Stimulated activated CD8-positive, alpha-beta memory T cell treated with anti-CD3 and anti-CD28 coated beads, Interleukin-12 subunit alpha, Interleukin-12 subunit beta, amount 100 ng/mL, for 24 hours (primary cell): ENCODE measurements around the gene DRC7.
"Not testable (repeated sequence)": the region's sequence is repeated elsewhere in the genome, so short reads cannot be mapped to it uniquely, and the experiment has no call there.

ENCODE experiments used
- DNase-seq: peaks from one replicate; pipeline ENCODE4 v3.0.0-alpha.2; 2020; ENCODE audit errors: extremely low read depth

The DRC7 gene

DNA sequence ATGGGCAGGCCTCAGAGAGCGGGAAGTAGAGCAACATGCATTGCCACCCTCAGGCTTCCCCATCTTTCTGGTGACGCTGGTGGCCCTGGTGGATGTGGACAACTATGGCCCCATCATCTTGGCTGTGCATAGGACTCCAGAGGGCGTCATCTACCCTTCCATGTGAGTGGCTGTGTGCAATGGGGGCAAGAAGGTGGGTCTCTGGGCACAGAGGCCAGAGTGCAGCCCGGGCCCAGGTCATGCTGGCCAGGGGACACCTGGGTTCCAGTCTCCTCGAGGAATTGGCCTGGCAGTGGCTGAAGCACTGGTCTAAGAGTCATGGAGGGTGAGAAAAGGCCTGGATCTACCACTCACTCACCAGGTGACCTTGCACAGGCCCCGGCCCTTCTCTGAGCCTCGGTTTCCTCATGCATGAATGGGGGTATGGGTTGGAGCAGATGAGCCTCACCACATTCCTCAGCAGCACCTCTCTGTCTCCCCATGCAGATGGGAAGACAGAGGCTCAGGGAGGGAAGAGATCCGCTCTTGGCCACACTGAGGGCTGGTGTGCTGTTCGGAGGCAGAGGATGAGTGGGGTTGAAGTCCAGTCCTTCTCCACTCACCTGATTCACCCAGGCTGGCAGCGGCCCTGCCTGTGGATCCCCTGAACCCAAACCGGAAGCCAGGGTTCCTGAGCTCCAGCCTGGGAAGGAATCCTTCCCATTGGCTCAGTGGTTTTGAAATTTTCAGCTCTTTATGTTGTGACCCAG is 33.7 kb upstream of the DRC7 start:
- no peak for DNase-seq

DNA sequence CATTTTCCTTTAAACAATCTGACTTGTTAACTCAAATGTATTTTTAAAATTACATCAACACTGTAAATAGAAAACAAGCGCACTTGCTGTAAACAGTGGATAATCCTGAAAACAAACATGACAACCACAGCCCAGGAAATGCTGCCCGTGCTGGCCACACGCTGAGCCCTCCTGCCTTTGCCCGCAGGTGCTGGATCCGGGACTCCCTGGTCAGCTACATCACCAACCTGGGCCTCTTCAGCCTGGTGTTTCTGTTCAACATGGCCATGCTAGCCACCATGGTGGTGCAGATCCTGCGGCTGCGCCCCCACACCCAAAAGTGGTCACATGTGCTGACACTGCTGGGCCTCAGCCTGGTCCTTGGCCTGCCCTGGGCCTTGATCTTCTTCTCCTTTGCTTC is 33.1 kb upstream of the DRC7 start:
- DNase-seq: no peak

DNA sequence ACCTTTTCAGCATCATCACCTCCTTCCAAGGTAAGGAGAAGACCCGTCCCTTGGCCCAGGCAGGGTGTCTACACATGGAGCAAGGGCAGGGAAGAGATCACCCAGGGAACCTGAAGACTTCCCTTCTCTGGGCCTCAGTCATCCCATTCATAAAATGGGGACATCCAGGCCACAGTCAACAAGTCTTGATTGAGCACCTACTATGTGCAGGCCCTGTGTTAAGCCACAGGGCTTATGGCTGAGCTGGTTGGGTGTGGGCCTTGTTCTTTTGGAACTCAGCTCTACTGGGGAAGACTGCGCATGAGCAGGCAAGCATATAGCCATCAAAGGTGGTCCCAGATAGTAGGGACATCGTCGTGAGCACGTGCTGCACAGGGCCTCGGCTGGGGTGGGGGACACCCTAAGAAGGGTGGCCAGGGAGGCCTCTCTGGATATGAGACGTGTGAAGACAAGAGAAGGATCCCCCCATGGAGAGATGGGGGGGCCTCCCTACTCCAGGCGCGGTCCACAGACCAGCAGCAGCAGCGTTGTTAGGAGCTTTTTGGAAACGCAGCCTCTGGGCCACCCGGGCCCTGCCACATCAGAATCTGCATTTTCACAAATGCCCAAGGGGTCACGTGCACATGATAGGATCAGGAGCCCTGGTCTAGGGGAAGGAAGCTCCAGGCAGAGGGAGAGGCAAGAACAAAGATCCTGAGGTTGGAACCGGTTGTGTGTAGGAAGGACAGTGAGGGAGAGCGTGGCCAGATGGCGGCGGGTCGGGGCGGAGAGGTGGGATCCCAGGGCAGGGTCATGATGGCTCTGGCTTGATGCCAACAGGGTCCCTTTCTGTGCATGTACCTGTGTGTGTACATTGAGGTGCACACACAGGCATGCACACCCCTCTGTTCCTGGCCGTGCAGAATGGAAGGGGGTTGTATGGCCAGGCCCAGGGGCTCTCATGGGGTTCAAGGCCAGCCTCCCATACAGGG is 32.4 kb upstream of the DRC7 start:
- DNase-seq: no peak

DNA sequence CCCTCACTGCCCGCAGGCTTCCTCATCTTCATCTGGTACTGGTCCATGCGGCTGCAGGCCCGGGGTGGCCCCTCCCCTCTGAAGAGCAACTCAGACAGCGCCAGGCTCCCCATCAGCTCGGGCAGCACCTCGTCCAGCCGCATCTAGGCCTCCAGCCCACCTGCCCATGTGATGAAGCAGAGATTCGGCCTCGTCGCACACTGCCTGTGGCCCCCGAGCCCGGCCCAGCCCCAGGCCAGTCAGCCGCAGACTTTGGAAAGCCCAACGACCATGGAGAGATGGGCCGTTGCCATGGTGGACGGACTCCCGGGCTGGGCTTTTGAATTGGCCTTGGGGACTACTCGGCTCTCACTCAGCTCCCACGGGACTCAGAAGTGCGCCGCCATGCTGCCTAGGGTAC is 31.2 kb upstream of the DRC7 start:
- DNase-seq: no peak

DNA sequence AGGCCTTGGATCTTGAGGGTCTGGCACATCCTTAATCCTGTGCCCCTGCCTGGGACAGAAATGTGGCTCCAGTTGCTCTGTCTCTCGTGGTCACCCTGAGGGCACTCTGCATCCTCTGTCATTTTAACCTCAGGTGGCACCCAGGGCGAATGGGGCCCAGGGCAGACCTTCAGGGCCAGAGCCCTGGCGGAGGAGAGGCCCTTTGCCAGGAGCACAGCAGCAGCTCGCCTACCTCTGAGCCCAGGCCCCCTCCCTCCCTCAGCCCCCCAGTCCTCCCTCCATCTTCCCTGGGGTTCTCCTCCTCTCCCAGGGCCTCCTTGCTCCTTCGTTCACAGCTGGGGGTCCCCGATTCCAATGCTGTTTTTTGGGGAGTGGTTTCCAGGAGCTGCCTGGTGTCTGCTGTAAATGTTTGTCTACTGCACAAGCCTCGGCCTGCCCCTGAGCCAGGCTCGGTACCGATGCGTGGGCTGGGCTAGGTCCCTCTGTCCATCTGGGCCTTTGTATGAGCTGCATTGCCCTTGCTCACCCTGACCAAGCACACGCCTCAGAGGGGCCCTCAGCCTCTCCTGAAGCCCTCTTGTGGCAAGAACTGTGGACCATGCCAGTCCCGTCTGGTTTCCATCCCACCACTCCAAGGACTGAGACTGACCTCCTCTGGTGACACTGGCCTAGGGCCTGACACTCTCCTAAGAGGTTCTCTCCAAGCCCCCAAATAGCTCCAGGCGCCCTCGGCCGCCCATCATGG is 30.5 kb upstream of the DRC7 start:
- DNase-seq: no peak

DNA sequence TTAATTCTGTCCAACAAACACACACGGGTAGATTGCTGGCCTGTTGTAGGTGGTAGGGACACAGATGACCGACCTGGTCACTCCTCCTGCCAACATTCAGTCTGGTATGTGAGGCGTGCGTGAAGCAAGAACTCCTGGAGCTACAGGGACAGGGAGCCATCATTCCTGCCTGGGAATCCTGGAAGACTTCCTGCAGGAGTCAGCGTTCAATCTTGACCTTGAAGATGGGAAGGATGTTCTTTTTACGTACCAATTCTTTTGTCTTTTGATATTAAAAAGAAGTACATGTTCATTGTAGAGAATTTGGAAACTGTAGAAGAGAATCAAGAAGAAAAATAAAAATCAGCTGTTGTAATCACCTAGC is 30.0 kb upstream of the DRC7 start:
- no peak for DNase-seq

DNA sequence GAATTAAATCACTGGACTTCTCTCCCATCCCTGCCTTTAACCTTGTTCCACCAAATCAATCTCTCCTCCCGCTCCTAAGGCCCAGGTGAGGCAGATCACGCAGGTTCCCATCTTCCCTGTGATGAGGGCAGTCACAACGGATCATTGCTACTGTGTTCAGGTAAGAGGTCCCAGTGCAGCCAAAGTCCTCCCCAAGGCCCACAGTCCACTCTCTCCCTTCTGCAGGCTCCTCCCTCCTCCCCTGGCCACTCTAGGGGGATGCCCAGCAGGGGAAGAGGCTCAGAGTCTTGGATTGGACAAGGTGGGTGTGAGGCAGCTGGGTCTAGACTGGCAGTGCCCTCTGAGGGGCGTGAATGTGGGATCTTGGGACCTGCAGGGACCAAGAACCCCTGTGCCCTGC is 29.1 kb upstream of the DRC7 start:
- DNase-seq: no peak

DNA sequence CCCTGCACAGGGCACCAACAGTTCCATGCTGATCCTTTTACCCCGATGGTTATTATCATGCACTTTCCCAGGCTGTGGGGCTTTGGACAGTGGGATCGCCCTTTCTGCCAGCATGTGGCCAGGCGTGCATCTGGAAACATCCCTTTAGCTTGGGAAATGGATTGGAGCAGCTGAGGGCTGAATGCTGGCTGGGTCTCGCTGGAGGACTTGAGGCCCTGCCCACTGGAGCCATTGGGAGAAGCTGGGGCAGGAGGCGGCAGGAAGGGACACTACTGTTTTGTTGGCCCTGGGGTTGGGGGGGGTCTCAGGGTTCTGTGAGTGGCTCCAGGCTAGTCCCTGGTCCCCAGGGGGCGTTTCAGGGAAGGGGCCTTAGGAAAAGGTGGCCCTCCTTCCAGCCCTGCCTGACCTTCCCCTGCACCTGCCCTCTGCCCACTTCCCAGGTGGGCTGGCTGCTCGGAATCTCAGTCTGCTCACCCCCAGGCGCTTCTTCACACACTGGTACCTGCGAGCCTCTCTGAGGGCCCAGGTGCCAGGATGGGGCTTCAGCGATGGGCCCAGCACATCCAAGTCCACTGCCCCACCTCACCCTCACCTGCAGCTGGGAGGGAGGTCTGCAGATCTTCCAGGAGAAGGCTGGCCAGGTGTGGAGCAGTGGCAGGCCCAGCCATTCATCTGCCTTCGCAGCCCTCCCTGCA is 28.1 kb upstream of the DRC7 start:
- no peak for DNase-seq

DNA sequence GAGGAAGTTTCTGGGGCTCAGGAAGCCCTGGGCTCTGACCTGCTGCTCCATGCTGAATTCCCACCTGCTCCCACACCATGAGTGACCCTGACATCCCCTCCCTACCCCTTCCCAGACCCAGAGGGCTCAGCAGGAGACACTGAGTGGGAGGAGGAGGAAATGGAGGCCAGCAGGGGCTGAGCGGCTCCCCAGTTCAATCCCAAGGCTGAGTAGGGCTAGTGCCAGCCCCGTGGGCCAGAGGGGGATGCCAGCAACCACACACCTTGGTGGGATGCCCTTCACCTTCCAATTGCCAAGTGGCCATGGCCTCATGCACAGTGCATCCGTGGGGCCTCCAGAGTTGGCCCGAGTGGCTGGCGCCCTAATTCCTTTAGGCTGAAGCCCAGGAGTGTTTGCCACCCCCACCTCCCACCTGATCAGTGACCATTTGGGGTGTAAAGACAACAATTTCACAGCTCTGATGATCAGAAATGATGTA is 27.5 kb upstream of the DRC7 start:
- no peak for DNase-seq

DNA sequence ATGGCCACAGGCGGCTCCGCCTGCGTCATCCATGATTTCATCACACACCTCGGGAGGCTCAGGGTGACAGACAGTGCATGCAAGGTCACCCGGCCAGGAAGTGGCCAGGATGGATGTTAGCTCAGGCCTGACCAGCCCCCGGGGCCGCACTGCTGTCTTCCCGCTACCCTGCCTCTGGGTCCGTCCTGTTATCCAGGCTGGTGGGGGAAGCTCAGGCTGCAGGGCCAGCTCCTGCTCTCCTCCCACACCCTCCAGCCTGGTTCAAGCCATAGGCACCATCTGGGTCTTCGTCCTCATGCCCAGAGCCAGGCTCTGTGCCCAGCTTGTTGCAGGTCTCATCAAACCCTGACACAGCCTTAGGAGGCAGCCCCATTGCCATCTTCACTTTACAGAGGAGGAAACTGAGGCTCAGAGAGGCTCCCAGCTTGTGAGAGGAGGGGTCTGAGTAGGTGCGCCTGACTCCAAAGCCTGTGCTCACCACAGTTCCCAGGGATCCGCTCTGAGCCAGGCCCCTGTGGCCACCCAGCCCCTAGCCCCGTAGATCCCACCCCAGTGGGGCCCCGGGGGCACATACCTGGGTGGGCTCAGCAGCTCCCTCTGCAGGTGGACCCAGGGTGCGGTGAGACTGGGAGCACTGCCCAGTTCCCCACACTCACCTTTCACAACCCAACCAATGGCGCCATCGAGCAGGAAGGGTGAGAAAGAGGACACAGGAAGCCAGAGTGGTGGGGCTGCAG is 26.9 kb upstream of the DRC7 start:
- DNase-seq: no peak

DNA sequence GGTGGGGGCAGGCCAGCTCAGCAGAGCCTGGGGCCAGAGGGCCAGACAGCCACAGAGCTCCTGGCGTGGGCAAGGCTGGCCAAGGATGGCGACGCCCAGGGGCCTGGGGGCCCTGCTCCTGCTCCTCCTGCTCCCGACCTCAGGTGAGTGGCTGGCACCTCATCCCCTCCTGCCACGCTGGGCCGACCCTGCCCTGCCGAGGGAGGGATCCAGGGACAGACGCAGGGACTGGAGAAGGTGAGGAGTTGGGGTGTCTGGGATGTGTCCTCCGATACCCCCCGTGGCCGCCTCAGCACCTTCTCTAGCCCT is 26.4 kb upstream of the DRC7 start, which contains the start of gene ADGRG3:
ADGRG3 (plus strand) TSS at position 44 of the 309 bp plus-strand sequence; CDS start at position 86, 42 bp downstream.
- no peak for DNase-seq

DNA sequence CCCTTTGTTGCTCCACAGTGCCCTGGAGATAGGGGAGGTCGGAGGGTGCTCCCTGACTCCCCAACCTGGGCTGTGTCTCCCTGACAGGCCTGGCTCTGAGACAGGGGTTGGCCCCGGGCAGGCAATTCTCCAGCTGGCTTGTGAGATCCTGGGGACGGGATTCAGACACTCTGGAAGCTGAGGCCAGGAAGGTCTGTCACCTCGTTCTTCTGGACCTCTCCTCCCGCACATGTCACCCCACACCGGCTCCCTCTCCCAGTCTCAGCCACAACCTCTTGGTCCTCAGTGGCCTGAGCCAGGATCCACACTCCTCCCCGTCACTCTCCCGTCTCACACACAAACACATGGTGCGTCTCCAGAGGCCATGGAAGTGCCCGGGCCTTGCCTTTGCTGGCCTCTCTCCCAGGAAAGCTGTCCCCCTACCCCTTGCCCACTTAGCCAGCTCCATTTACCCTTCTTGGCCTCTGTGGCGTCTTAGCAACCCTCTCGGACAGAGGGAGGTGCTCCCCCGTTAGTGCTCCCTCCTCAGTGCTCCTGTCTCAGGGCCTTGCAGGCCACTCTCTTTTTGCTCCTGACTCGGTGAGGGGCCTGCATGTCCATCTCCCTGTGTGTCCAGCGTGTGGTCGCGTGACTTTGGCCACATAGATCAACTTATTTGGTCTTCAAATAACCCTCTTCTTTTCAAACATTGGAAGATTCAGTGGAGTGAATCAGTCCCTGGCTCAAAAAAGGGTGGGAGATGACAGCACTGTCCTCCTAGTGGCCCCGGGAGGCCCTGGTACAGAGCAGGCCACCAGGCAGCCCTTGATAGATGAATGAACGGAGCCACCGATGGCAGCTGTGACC is 25.8 kb upstream of the DRC7 start:
- DNase-seq: no peak

DNA sequence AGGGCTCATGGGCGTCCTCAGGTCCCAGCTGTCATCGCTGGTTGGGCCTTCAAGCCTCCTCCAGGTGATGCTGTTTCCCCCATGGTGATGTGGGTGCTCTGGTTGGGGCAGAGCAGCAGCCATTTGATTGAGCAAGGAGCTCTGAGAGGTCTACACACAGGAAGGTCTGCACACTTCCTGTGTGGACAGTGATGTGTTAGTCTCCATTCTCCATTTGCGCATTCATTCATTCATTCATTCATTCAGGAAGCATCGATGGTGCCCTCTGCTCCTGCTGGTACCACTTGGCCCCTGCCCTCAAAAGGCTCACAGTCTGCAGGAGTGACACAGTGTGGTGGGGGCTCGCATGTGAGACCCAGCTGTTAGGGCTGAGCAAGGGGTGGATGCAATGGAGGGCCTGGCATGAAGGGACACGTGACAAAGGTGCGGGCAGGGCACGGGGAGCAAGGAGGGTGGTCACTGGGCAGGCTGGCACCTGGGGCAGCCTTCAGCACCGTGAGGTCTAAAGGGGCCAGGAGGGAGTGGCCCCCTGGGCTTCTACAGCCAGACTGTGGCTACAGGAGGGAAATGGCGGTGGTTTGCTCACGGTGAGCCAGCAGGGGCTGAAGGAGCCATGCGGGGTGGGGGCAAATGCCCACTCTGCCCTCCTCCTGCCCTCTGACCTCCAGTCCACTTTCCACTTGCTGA is 25.0 kb upstream of the DRC7 start:
- no peak for DNase-seq

DNA sequence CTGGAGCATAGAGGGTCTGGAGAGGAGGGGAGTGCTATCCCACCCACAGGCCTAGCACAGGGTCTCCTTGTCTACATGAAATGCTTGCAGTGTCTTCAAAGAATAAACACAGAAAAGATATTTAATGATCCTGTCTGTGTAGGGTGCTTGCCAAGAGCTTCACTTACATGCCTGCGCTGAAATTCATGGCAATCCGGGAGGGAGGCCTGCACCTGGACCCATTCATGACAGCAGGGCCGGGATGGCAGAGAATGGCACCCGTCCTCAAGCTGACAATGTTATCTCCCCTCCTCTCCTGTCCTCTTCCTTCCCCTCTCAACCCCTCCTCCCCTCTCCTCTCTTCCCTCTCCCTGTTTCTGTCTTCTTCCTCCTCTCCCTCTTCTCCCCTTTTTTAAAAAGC is 24.4 kb upstream of the DRC7 start:
- no peak for DNase-seq

DNA sequence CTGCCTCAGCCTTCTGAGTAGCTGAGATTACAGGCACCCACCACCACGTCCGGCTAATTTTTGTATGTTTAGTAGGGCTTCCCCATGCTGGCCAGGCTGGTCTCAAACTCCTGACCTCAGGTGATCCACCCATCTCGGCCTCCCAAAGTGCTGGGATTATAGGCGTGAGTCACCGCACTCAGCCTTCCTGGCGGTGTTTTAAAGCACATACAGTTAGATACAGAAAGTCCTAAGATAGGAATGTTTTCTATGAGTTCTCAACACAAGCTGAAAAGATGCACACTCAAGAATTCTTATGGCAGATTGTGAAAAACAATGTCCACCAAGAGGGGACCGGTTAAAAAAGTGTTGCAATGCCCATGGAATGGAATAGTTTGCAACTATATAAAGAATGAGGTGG is 23.2 kb upstream of the DRC7 start:
- not testable (repeated sequence) for DNase-seq

DNA sequence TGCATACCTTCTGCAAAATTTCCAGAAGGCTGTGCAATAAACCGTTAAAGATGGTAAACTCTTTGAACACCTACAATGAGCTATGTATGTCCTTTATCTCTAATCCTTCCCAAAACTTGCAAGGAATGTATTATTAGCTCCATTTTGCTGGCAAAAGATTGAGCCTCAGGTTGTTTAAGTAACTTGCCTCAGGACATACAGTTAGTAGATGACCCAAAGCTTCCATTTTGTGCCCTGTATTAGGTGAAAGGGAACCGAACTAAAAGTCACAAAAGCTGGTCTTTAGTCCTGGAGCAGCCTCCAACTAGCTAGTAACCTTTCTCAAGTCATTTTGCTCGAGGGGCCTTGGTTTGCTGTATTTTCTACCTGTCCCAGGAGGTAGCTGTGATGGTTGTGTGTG is 22.2 kb upstream of the DRC7 start:
- no peak for DNase-seq

DNA sequence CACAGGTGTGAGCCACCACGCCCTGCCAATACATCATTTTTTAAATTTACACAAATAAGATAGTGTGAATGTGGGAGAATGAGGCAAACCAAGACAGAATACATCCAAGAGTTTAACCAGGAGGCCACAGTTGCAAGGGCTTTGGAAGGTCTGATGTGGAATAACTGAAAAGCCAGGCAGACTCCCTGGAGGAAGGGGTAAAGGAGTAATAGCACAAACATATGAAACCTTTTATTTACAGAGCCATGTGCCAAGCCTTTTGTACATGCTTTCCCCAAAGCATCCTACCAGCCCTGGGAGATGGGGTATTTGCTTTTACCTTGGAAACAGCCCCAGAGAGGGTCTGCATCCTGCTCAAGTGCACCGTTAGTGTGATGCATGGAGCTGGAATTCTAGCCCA is 21.8 kb upstream of the DRC7 start:
- DNase-seq: no peak

DNA sequence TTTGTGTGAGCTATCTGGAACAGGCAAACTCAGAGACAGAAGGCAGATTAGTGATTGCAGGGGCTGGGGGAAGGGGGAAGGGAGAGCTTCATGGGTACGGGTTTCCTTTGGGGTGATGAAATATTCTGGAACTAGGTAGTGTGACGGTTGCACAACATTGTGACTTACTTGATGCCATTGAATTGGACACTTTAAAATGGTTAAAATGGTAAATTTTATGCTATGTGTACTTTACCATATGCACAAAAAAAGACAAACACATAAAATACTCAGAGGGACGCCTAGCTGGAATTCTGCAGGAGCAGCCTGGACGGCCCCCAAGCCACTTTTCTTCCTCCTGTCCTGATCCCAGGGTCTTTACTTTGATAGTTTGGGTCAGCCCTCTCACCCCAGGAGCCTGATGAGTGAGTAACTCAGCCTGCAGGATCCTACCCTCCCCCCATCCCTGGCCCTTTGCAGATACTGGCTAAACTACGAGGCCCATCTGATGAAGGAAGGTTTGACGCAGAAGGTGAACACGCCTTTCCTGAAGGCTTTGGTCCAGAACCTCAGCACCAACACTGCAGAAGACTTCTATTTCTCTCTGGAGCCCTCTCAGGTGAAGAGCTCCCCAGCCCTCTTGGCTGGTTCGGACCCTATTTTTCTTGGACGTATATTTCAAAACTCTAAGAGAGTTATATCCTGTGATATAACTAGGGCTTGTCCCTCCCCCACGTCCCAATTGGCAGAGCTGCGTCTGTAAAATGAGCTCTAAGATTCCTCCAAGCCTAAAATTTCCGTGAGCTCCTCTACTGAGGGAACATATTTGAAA is 18.7 kb upstream of the DRC7 start:
- no peak for DNase-seq
